ENCODE results near the gene LHFPL2. TPM values are rescaled to one million over a fixed set of nuclear protein-coding genes. Genes with fewer than 3 reads are reported as not detected.

LHFPL2 gene
- total RNA-seq, 2 experiments from 2014 or later = 0.20 TPM; not detected in 1

- H3K27me3 Mint-ChIP-seq = peaks cover 40% of the 10 kb centered on the region
- no peak for TF ChIP-seq CTCF (IDR thresholded peaks at IDR 0.05)
- intact Hi-C loops (cut with micrococcal nuclease) = no loop called here
- ChIA-PET CTCF (no interaction called here), POLR2A (no interaction called here)
- H3K36me3 Mint-ChIP-seq (ENCODE audit: low read depth) = no peaks in the 10 kb centered on the region
- ATAC-seq (no peak), DNase-seq (no peak)
- no peak overlapping the region for H3K27ac Mint-ChIP-seq
- H3K9me3 Mint-ChIP-seq = no peaks in the 10 kb centered on the region
- no peak overlapping the region for H3K4me3 Mint-ChIP-seq
- H3K4me1 Mint-ChIP-seq (ENCODE audit: low read depth) = no peaks in the 10 kb centered on the region
These were observed 147.7 kb downstream of the LHFPL2 start for GRCh38 chr5:78500871-78501270.

GRCh38 chr5:78500028-78500427, 148.5 kb downstream of the LHFPL2 start:
- H3K9me3 Mint-ChIP-seq = no peaks in the 10 kb centered on the region
- no peak overlapping the region for H3K4me3 Mint-ChIP-seq
- intact Hi-C loops (cut with micrococcal nuclease) = no loop called here
- CTCF ChIA-PET = no interaction called here
- H3K27ac Mint-ChIP-seq = no peak overlapping the region
- no peaks in the 10 kb centered on the region for H3K36me3 Mint-ChIP-seq (ENCODE audit: low read depth)
- POLR2A ChIA-PET = no interaction called here
- H3K4me1 Mint-ChIP-seq (ENCODE audit: low read depth) = no peaks in the 10 kb centered on the region
- DNase-seq (no peak), ATAC-seq (no peak)
- no peak for TF ChIP-seq CTCF (IDR thresholded peaks at IDR 0.05)
- peaks cover 38% of the 10 kb centered on the region for H3K27me3 Mint-ChIP-seq

- Mint-ChIP-seq H3K27me3 (peaks cover 37% of the 10 kb centered on the region), H3K36me3 (ENCODE audit: low read depth) (no peaks in the 10 kb centered on the region), H3K4me1 (ENCODE audit: low read depth) (no peaks in the 10 kb centered on the region), H3K27ac (no peak overlapping the region), H3K4me3 (no peak overlapping the region), H3K9me3 (no peaks in the 10 kb centered on the region)
- DNase-seq (no peak), ATAC-seq (no peak)
- ChIA-PET POLR2A (no interaction called here), CTCF (no interaction called here)
- TF ChIP-seq CTCF (IDR thresholded peaks at IDR 0.05) = no peak
- intact Hi-C loops (cut with micrococcal nuclease) = no loop called here
These were observed 149.1 kb downstream of the LHFPL2 start for GRCh38 chr5:78499485-78499884.

GRCh38 chr5:78497573-78498533, 150.7 kb downstream of the LHFPL2 start:
- ChIA-PET CTCF (no interaction called here), POLR2A (no interaction called here)
- no peaks in the 10 kb centered on the region for H3K4me1 Mint-ChIP-seq (ENCODE audit: low read depth)
- intact Hi-C loops (cut with micrococcal nuclease) = no loop called here
- no peaks in the 10 kb centered on the region for H3K9me3 Mint-ChIP-seq
- ATAC-seq = no peak
- no peak for DNase-seq
- no peak for TF ChIP-seq CTCF (IDR thresholded peaks at IDR 0.05)
- H3K27me3 Mint-ChIP-seq = peaks cover 37% of the 10 kb centered on the region
- no peak overlapping the region for H3K4me3 Mint-ChIP-seq
- H3K36me3 Mint-ChIP-seq (ENCODE audit: low read depth) = no peaks in the 10 kb centered on the region
- H3K27ac Mint-ChIP-seq = no peak overlapping the region

- DNase-seq (no peak), ATAC-seq (no peak)
- Mint-ChIP-seq H3K4me1 (ENCODE audit: low read depth) (no peaks in the 10 kb centered on the region), H3K4me3 (no peak overlapping the region), H3K9me3 (no peaks in the 10 kb centered on the region), H3K27me3 (peaks cover 29% of the 10 kb centered on the region), H3K27ac (no peak overlapping the region), H3K36me3 (ENCODE audit: low read depth) (no peaks in the 10 kb centered on the region)
- no peak for TF ChIP-seq CTCF (IDR thresholded peaks at IDR 0.05)
- ChIA-PET POLR2A (interaction anchor here (1.0 kb wide), 1 partner anchor 11 kb away, joined by 3 read pairs; no protein-coding TSS in a partner anchor), CTCF (no interaction called here)
- intact Hi-C loops (cut with micrococcal nuclease) = no loop called here
These were observed 152.2 kb downstream of the LHFPL2 start for GRCh38 chr5:78496373-78496772.

All from activated CD8-positive, alpha-beta T cell treated with anti-CD3 and anti-CD28 coated beads for 36 hours (primary cell).